ENCODE results near the gene SKA2.
"Not testable (repeated sequence)": the region's sequence is repeated elsewhere in the genome, so short reads cannot be mapped to it uniquely, and the experiment has no call there.

The SKA2 gene

DNA sequence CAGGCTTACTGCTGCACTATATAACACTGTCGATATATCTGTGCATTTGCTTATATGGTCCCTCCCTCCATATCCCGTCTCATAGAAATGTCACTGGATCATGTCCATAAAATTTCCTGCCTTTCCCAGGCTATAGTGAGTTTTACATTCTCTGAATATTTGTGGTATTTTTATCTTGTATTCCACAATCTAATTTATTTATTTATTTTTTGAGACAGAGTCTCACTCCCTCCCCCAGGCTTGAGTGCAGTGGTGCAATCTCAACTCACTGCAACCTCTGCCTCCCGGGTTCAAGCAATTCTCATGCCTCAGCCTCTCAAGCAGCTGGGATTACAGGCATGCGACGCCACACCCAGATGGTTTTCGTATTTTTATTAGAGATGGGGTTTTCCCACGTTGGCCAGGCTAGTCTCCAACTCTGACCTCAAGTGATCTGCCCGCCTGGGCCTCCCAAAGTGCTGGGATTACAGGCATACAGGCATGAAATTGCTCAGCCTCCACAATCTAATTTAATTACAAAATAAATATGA is 61.2 kb downstream of the SKA2 start:
- DNase-seq = peak; percentile 84

DNA sequence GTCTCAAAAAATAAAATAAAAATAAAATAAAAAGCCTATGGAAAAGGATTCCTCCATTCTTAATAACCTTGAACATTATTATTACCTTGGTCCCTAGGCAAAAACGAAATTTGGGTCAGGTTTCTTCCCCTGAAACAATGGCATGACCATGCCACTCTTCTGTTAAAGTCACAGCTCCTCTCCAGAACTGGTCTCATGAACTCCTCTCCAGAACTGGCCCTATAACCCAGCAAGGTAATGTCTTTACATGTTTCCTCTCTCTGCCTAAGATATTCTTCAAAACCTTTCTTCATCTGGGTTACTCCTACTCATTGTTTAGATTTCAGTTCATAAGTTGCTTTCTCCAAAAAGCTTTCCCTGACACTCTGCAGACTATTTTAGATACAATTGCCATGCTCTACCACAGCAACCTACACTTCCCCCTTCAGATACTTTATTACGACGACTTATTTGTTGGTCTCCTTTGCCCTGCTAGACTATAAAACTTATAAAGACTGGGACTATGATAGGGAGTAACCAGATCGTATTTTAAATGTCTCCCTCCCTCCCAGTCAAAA is 61.8 kb downstream of the SKA2 start:
- no peak for DNase-seq

DNA sequence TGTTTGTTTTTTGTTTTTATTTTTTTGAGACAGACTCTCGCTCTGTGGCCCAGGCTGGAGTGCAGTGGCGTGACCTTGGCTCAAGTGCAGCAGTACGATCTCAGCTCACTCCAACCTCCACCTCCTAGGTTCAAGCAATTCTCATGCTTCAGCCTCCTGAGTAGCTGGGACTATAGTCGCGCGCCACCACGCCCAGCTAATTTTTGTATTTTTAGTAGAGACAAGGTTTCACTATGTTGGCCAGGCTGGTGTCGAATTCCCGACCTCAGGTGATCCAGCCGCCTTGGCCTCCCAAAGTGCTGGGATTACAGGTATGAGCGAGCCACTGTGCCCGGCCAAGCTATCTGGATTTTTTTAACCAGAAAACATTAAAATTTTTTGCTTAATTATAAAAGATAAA is 64.4 kb downstream of the SKA2 start:
- DNase-seq = not testable (repeated sequence)

DNA sequence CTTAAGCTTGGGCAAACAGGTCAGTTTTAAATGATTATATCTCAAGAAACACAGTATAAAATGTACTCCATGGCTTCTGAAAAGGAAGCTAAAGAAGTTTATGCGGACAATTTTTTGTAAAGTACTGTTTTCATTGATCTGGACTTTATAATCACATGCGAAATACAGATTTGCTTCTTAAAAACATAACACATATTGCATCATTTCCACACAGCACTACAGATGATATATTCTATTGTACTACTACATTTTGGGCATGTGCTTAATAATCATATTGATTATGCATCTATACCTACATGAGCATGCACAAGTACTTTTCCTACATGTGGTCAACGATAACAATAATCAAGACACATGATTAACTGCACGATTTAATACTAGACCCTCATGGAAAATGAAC is 70.8 kb downstream of the SKA2 start:
- DNase-seq = no peak

DNA sequence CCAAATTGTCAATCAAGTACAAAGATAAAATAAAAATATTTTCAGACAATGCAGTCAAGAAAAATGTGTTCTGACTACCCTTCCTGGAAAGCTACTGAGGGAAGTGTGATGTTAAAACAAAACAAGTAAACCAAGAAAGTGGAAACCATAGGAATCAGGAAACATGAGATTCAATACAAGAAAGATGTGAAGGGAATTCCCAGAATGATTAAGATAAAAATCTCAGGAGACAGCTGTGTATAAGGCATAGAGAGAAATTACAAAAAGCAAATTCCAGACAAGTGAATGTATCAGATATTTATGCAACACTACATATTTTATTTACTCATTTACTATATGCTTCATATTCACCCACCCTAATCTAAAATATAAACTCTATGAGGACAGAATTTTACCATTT is 80.5 kb downstream of the SKA2 start:
- no peak for DNase-seq

DNA sequence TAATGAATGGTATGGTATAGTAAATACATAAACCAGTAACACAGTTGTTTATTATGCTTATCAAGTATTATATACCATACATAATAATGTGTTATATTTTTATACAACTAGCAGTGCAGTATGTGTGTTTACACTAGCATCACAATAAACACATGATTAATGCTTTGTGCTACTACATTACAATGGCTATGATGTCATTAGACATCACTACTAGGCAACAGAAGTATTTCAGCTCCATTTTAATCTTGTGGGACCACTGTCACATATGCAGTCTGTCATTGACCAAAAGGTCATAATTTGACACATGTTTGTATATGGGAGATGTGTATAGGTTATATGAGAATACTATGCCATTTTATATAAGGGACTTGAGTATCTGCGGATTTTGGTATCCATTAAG is 81.0 kb downstream of the SKA2 start:
- DNase-seq = no peak

DNA sequence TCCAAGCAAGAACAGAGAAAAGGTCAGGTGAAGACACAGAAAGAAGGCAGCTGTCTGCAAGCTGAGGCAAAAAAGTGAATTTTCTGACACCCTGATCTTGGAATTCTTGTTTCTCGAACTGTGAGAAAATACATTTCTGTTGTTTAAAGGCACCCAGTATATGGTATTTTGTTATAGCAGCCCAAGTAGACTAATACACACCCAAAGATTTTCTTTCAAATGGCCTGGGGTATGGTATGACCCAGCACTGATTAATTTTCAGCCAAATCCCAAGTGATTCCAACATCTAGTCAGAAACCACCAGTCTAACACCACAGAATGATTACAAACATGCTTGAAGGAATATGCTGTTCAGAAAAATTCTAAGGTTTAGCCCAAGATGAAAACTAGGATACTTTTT is 85.1 kb downstream of the SKA2 start:
- DNase-seq = no peak

DNA sequence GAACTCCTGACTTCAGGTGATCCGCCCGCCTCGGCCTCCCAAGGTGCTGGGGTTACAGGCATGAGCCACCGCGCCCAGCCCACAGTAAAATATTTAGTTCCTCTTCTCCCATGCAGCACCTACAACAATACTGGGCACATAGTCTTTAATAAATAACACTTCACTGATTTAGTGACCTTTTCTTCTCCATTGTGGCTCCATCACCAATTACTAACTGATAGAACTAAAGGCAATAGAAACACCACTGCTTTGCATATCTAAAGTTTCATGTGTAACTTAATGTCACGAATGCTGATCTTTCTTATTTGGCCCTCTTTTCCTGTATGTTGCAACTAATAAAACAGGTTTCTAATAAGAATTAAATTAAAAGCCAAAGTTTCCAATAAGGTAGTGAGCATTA is 87.2 kb downstream of the SKA2 start:
- DNase-seq = no peak

DNA sequence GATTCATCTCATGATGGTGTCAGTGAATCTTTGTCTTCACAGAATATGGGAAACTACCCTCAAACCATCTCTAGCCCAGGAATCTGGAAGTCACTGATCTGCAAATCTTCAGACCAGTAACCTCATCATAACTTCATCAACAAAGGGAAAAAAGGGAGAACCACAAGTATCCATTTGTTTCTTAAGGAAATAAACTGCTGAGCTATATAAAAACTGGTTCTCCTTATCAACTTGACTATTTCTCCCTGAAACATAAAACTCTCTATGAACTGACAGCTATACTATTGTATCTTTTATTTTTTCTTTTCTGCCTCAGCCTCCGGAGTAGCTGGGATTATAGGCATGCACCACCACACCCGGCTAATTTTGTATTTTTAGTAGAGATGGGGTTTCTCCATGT is 87.6 kb downstream of the SKA2 start:
- no peak for DNase-seq

DNA sequence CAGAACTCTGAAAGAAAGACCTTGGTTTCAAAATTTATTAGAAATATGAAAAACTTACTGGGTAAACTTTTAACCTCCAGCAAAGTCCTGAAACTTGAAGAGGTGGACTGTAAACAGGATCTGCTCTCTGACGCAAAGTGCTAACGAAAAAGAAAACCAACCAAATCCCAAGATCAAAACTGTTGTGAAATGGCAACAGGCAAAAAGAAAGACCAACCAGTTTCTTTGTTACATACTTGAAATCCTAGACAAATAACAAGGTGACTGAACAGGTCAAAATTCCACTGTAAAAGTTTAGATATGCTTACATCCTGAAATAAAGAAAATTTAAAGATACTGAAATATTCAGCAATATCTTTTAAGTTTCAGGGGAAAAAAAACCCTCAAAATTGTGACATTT is 92.5 kb downstream of the SKA2 start:
- DNase-seq = no peak
